ENCODE measurements around the gene UBN1. TPM values are rescaled to one million over a fixed set of nuclear protein-coding genes. Genes with fewer than 3 reads are reported as not detected.

The UBN1 gene
- polyA plus RNA-seq, 3 donors = 5.3 to 24.5 (median 7.3) TPM

DNA sequence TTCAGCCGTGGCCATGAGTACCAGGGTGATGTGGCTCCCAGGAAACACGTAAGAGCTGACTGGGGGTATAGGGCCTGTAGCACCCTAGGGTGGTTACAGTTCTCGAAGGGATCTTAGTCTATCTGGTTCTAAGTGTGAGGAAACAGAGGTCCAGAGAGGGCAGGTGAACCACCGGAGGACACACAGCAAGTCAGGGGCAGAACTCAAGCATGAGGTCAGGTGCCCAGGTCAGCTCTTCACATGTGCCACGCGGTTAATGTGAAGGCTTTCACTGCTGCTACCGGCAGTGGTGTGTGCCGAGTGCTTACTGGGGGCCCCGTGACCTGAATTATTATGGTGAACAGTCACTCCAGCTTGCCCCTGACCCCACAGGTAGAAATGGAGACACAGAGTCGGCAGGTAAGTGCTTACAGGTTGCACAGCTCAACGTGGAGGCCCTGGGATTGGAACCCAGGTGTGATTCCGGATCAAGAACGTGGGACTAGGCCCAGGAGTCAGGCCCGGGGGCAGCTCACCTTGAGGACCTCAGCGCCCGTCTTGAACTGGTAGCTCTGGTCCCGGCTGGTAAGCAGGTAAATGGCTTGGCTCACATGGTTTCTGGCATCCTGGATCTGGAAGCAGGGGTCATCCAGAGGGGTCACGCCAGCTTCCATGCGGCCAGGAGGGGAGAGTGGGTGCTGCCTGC, 48.0 kb upstream of the UBN1 start:
- H3K27me3 Mint-ChIP-seq (ENCODE audit: low read depth in 3 of 3) = no peaks in the 10 kb centered on the region

DNA sequence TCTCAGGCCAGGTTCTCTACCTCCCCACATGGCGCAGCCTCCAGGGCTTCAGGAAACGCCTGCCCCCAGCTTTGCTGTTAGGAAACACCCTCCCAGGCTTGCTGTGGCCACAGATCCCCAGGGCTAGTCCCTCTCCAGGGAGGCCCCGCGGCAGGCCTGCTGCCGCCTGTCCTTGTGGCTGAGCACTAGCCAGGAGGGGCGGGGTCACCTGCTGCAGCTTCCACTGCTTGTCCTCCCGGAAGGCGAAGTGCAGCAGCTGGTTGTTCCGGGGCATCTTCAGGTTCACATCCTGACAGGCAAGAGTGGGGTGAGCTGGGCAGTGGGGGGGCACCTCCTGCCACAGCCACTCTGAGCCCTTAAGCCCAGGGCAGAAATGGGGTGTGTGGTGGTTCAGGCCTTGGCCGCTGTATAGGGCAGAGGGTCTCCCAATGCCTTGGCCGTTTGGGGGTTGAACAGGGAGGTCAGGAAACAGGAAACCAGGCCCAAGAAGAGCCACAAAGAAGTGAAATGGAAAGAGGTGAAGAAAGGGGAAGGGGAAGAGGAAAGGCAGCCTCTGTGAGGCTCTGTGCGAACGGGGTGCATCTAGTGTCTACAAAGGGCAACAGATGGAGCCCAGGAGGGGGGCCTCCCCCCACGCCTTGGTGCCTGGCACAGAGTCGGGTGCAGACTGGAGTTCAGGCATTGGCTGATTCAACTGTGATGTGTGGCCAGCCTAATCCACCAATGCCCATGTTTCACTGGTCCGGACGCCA, 46.8 kb upstream of the UBN1 start:
- Mint-ChIP-seq H3K27me3 (ENCODE audit: low read depth in 3 of 3) (peaks cover 0 to under 1% (median 0%) of the 10 kb centered on the region in 3 donors), H3K9me3 (peaks cover 0 to 1% (median 0%) of the 10 kb centered on the region in 7 donors), H3K4me1 (peaks cover 42% of the 10 kb centered on the region), H3K36me3 (peaks cover 31 to 61% of the 10 kb centered on the region in 2 donors), H3K4me3 (peak overlapping the region; percentile 89 to 95), H3K27ac (peak overlapping the region; percentile 80 to 93 (median 88))
- peak overlapping the region; percentile 98 for H3K4me2 ChIP-seq (replicated peaks; ENCODE audit: extremely low read depth, low read length, poor library complexity, severe bottlenecking)
- H3K9me3 ChIP-seq (replicated peaks in 1 of 2; ENCODE audit: control insufficient read depth in 1 of 2, insufficient read depth in 1 of 2, low read length in 2 of 2) = no peaks in the 10 kb centered on the region
- H3K9ac ChIP-seq (ENCODE audit: insufficient read depth, low read length, poor library complexity, severe bottlenecking) = peak overlapping the region; percentile 71
- H3K27me3 ChIP-seq (ENCODE audit: control insufficient read depth in 2 of 2, insufficient read depth in 2 of 2, low read length in 2 of 2) = no peaks in the 10 kb centered on the region
- DNase-seq = peak; percentile 25 to 37 (median 35)
- WGBS (ENCODE audit: insufficient coverage) = under 1% methylated on average over 13 of the region's 17 CpGs
- peak overlapping the region; percentile 80 for H2AFZ ChIP-seq (ENCODE audit: insufficient read depth, low read depth, low read length, poor library complexity, severe bottlenecking)
- peaks cover 52 to 55% of the 10 kb centered on the region in 2 donors for H3K36me3 ChIP-seq (replicated peaks in 1 of 2; ENCODE audit: control insufficient read depth in 1 of 2, insufficient read depth in 2 of 2, low read length in 2 of 2)
- peak overlapping the region; percentile 72 to 92 (median 75) for H3K4me3 ChIP-seq (replicated peaks in 1 of 3; ENCODE audit: low read depth in 2 of 3, low read length in 3 of 3)
- peaks cover 40 to 48% of the 10 kb centered on the region in 2 donors for H3K4me1 ChIP-seq (ENCODE audit: control insufficient read depth in 1 of 2, insufficient read depth in 2 of 2, low read length in 2 of 2)
- TF ChIP-seq, protein P1, sequence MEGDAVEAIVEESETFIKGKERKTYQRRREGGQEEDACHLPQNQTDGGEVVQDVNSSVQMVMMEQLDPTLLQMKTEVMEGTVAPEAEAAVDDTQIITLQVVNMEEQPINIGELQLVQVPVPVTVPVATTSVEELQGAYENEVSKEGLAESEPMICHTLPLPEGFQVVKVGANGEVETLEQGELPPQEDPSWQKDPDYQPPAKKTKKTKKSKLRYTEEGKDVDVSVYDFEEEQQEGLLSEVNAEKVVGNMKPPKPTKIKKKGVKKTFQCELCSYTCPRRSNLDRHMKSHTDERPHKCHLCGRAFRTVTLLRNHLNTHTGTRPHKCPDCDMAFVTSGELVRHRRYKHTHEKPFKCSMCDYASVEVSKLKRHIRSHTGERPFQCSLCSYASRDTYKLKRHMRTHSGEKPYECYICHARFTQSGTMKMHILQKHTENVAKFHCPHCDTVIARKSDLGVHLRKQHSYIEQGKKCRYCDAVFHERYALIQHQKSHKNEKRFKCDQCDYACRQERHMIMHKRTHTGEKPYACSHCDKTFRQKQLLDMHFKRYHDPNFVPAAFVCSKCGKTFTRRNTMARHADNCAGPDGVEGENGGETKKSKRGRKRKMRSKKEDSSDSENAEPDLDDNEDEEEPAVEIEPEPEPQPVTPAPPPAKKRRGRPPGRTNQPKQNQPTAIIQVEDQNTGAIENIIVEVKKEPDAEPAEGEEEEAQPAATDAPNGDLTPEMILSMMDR (IDR thresholded peaks at IDR 0.05) = no peak
- H3K79me2 ChIP-seq (ENCODE audit: insufficient read depth, low read length) = peaks cover 31% of the 10 kb centered on the region
- no peaks in the 10 kb centered on the region for H4K20me1 ChIP-seq (ENCODE audit: insufficient read depth, low read length)
- peak overlapping the region; percentile 48 to 76 for H3K27ac ChIP-seq (ENCODE audit: low read depth in 1 of 2, low read length in 2 of 2)
- intact Hi-C loops (cut with micrococcal nuclease) = loop anchor here (2.0 to 5.0 kb wide), 4 partner anchors 32 to 68 kb away; partner anchors contain the start of genes ANKS3 (in 2 of the 2), DNAAF8 (in 2 of the 2), GLYR1 (in 1 of the 2) and UBN1 (in 1 of the 2)

More for the DNA sequence above, 48.0 kb upstream of the UBN1 start:
- H3K36me3 Mint-ChIP-seq = peaks cover 21 to 52% of the 10 kb centered on the region in 2 donors
- H3K4me1 Mint-ChIP-seq = peaks cover 33% of the 10 kb centered on the region
- Histone ChIP-seq H3K27ac (ENCODE audit: low read depth in 1 of 2, low read length in 2 of 2) (peak overlapping the region; percentile 48 to 76), H2AFZ (ENCODE audit: insufficient read depth, low read depth, low read length, poor library complexity, severe bottlenecking) (no peak overlapping the region), H3K36me3 (replicated peaks in 1 of 2; ENCODE audit: control insufficient read depth in 1 of 2, insufficient read depth in 2 of 2, low read length in 2 of 2) (peaks cover 43 to 44% of the 10 kb centered on the region in 2 donors), H3K4me1 (ENCODE audit: control insufficient read depth in 1 of 2, insufficient read depth in 2 of 2, low read length in 2 of 2) (peaks cover 30 to 42% of the 10 kb centered on the region in 2 donors), H4K20me1 (ENCODE audit: insufficient read depth, low read length) (no peaks in the 10 kb centered on the region), H3K4me2 (replicated peaks; ENCODE audit: extremely low read depth, low read length, poor library complexity, severe bottlenecking) (no peak overlapping the region), H3K9ac (ENCODE audit: insufficient read depth, low read length, poor library complexity, severe bottlenecking) (no peak overlapping the region), H3K9me3 (replicated peaks in 1 of 2; ENCODE audit: control insufficient read depth in 1 of 2, insufficient read depth in 1 of 2, low read length in 2 of 2) (no peaks in the 10 kb centered on the region), H3K4me3 (replicated peaks in 1 of 3; ENCODE audit: low read depth in 2 of 3, low read length in 3 of 3) (no peak overlapping the region), H3K79me2 (ENCODE audit: insufficient read depth, low read length) (peaks cover 31% of the 10 kb centered on the region), H3K27me3 (ENCODE audit: control insufficient read depth in 2 of 2, insufficient read depth in 2 of 2, low read length in 2 of 2) (no peaks in the 10 kb centered on the region)
- H3K9me3 Mint-ChIP-seq = peaks cover 0 to 1% (median 0%) of the 10 kb centered on the region in 7 donors
- 98% methylated on average over 17 of the region's 19 CpGs for WGBS (ENCODE audit: insufficient coverage)
- no peak for DNase-seq
- no peak overlapping the region for H3K4me3 Mint-ChIP-seq
- peak overlapping the region in 4 of 7 donors; percentile 38 to 71 (median 54) for H3K27ac Mint-ChIP-seq
- TF ChIP-seq, protein P1 (IDR thresholded peaks at IDR 0.05) = no peak
- intact Hi-C loops (cut with micrococcal nuclease) = no loop called here
